Endothelial cell of umbilical vein (primary cell): ENCODE data around the gene KCNE3. TPM values are rescaled to one million over a fixed set of nuclear protein-coding genes. Genes with fewer than 3 reads are reported as not detected.

Source experiments
- BruUV-seq: library from RNA; stranded (reverse); fragments of 400-500 nt; replicated peaks from 2 replicates; lab custom pipeline; 2021; lab: Mats Ljungman, UMichigan
- CTCF ChIA-PET: fragments of 300-600, 350-600 bp; sonication (Branson Sonifier 250); formaldehyde crosslinking; loops from one replicate; lab custom pipeline; 2021; ENCODE audit warnings: antibody characterized with exemption, inconsistent platforms; lab: Charles Lee
- POLR2A ChIA-PET: fragments of 300-600, 350-600 bp; sonication (Branson Sonifier 250); formaldehyde crosslinking; loops from one replicate; lab custom pipeline; 2021; ENCODE audit warnings: antibody characterized with exemption, inconsistent platforms; lab: Charles Lee
- DNase-seq: peaks from one replicate; pipeline ENCODE4 v3.0.0-alpha.2; 2011; ENCODE audit warnings: low read depth, low spot score
- FAIRE-seq: peaks from 2 replicates; lab custom pipeline; 2011; peaks lifted over from hg19 to GRCh38; lab: Jason Lieb, UNC
- H2AFZ ChIP-seq: 2 replicates; pipeline ENCODE4 v1.6.0; 2012; ENCODE audit warnings: low read depth, low read length, control low read depth, inconsistent platforms
- H3K27ac ChIP-seq: 2 replicates; pipeline ENCODE4 v1.5.1; 2011; ENCODE audit warnings: low read depth, mild to moderate bottlenecking, control low read depth, low read length, moderate library complexity; ENCODE audit not compliant: insufficient read depth
- H3K27me3 ChIP-seq, 2 experiments: 2 replicates each; pipeline versions ENCODE4 v1.6.0 to v1.6.1; 2011; ENCODE audit warnings: low read length in 2 of 2, mixed read lengths in 1 of 2; ENCODE audit not compliant: control insufficient read depth in 2 of 2, insufficient read depth in 2 of 2
- H3K36me3 ChIP-seq, 2 experiments: 2 replicates in 1 of 2; 3 replicates in 1 of 2; pipeline ENCODE4 v1.5.1; 2011; ENCODE audit warnings: low read length in 2 of 2, mild to moderate bottlenecking in 1 of 2, moderate library complexity in 1 of 2; ENCODE audit not compliant: control insufficient read depth in 2 of 2, insufficient read depth in 2 of 2; ENCODE audit errors: extremely low read depth in 1 of 2
- H3K4me1 ChIP-seq: 3 replicates; pipeline ENCODE4 v1.5.1; 2011; ENCODE audit warnings: mild to moderate bottlenecking, low read length; ENCODE audit not compliant: control insufficient read depth, insufficient read depth; ENCODE audit errors: extremely low read depth
- H3K4me2 ChIP-seq: 2 replicates; pipeline ENCODE4 v1.6.1; 2011; ENCODE audit warnings: low read length, control low read depth, mixed read lengths; ENCODE audit not compliant: insufficient read depth
- H3K4me3 ChIP-seq, 3 experiments: fragments of 200-600 bp in 1 of 3; sonication (generic), shearing (Covaris generic) in 1 of 3; replicated peaks in 1 of 3; 2 replicates each; pipeline ENCODE4 v1.5.1; 2011 to 2016; ENCODE audit warnings: control low read depth in 3 of 3, low read length in 3 of 3, mild to moderate bottlenecking in 2 of 3, inconsistent platforms in 1 of 3, low read depth in 1 of 3, moderate library complexity in 1 of 3; ENCODE audit not compliant: insufficient read depth in 1 of 3
- H3K79me2 ChIP-seq: 2 replicates; pipeline ENCODE4 v1.6.0; 2012; ENCODE audit warnings: low read length, inconsistent platforms; ENCODE audit not compliant: control insufficient read depth, insufficient read depth
- H3K9ac ChIP-seq: replicated peaks from 2 replicates; pipeline ENCODE3; 2011; ENCODE audit warnings: low read length, control low read depth; ENCODE audit not compliant: insufficient read depth; ENCODE audit errors: extremely low read depth
- H3K9me1 ChIP-seq: replicated peaks from 3 replicates; pipeline ENCODE4 v1.6.0; 2011; ENCODE audit warnings: mild to moderate bottlenecking, low read length; ENCODE audit not compliant: control insufficient read depth, insufficient read depth; ENCODE audit errors: extremely low read depth
- H3K9me3 ChIP-seq: replicated peaks from 2 replicates; pipeline ENCODE4 v1.5.1; 2012; ENCODE audit warnings: low read length, inconsistent platforms; ENCODE audit not compliant: control insufficient read depth, insufficient read depth
- H4K20me1 ChIP-seq: replicated peaks from 2 replicates; pipeline ENCODE3; 2011; ENCODE audit warnings: mild to moderate bottlenecking, low read length; ENCODE audit not compliant: control insufficient read depth, insufficient read depth; ENCODE audit errors: extremely low read depth
- CTCF ChIP-seq, 2 donors: IDR thresholded peaks; 1 replicate in 1 of 2; 2 replicates in 1 of 2; pipeline ENCODE4 v1.5.1; 2011; ENCODE audit warnings: low read length in 2 of 2, mild to moderate bottlenecking in 2 of 2, moderate library complexity in 2 of 2, control low read depth in 1 of 2, inconsistent platforms in 1 of 2, low read depth in 1 of 2; ENCODE audit not compliant: insufficient read depth in 1 of 2; ENCODE audit errors: extremely low read depth in 1 of 2
- EZH2 ChIP-seq: IDR thresholded peaks from 2 replicates; pipeline ENCODE4 v1.6.1; 2012; ENCODE audit warnings: borderline replicate concordance, low read depth, mild to moderate bottlenecking, moderate library complexity, low read length, inconsistent platforms; ENCODE audit not compliant: severe bottlenecking
- FOS ChIP-seq: IDR thresholded peaks from 2 replicates; pipeline ENCODE4 v1.6.1; 2011; ENCODE audit warnings: mild to moderate bottlenecking, low read length, moderate library complexity, borderline replicate concordance; ENCODE audit not compliant: insufficient read depth
- GATA2 ChIP-seq: IDR thresholded peaks from 2 replicates; pipeline ENCODE4 v1.7.0; 2011; ENCODE audit warnings: low read depth, mild to moderate bottlenecking, moderate library complexity, mixed read lengths, low read length; ENCODE audit not compliant: insufficient read length, insufficient read depth
- JUN ChIP-seq: IDR thresholded peaks from 2 replicates; pipeline ENCODE4 v1.6.1; 2011; ENCODE audit warnings: borderline replicate concordance, low read depth; ENCODE audit not compliant: insufficient read length, insufficient read depth
- MAX ChIP-seq: IDR thresholded peaks from 2 replicates; pipeline ENCODE4 v1.6.1; 2011; ENCODE audit not compliant: insufficient read depth, insufficient read length
- MYC ChIP-seq: IDR thresholded peaks from one replicate; pipeline ENCODE4 v1.6.1; 2011; ENCODE audit warnings: mild to moderate bottlenecking, low read depth, low read length
- POLR2A ChIP-seq: IDR thresholded peaks from 2 replicates; pipeline ENCODE4 v1.6.1; 2012; ENCODE audit warnings: low read depth, mild to moderate bottlenecking, control low read depth, low read length
- POLR2AphosphoS5 ChIP-seq: IDR thresholded peaks from 2 replicates; pipeline ENCODE4 v1.6.1; 2012; ENCODE audit warnings: low read depth, mild to moderate bottlenecking, control low read depth, low read length, moderate library complexity; ENCODE audit not compliant: insufficient read depth
- dilution Hi-C: fragments of 300-500 bp; cut with MboI; formaldehyde crosslinking; loops from one replicate; pipeline ENCODE4 v1.15.0; 2019; ENCODE audit warnings: low sequenced_read_pairs; ENCODE audit not compliant: extremely low pct_ligation_motif_present
- intact Hi-C: fragments of 100-400 bp; cut with micrococcal nuclease; formaldehyde crosslinking; loops from one replicate; pipeline ENCODE4 v1.10.0; 2022
- polyA plus RNA-seq, 4 experiments: library from polyadenylated mRNA; depleted of rRNA in 3 of 4; stranded (reverse) in 3 of 4; unstranded in 1 of 4; fragments of >200 nt; gene quantifications; 2 replicates each; pipeline versions ENCODE4 v1.2.1 to v1.2.3, GENCODE V29; 2011 to 2012; ENCODE audit warnings: missing spikeins in 1 of 4
- total RNA-seq: library from RNA; stranded (reverse); gene quantifications from 2 replicates; pipeline ENCODE4 v1.2.3, GENCODE V29; 2021

KCNE3 gene
- total and polyA plus RNA-seq, 2 donors (not counting 3 experiments of a cell fraction or from before 2014, with no cell fraction given): 0.97 to 2.2 TPM

- Histone ChIP-seq H3K27ac (no peak overlapping the region), H3K27me3 (peaks cover 16 to 23% of the 10 kb centered on the region in 2 experiments), H3K4me1 (peaks cover 11% of the 10 kb centered on the region), H3K79me2 (no peaks in the 10 kb centered on the region), H3K9ac (no peak overlapping the region), H3K4me3 (no peak overlapping the region), H3K9me3 (no peaks in the 10 kb centered on the region), H3K4me2 (no peak overlapping the region), H4K20me1 (no peaks in the 10 kb centered on the region), H2AFZ (no peak overlapping the region), H3K9me1 (no peaks in the 10 kb centered on the region), H3K36me3 (no peaks in the 10 kb centered on the region)
- FAIRE-seq: no peak
- ChIA-PET POLR2A (no interaction called here), CTCF (interaction anchor here (0.9 to 5.4 kb wide), 7 partner anchors 10 to 277 kb away, joined by 3 to 38 read pairs (median 6); partner anchors contain the start of gene LIPT2)
- intact Hi-C loops (no loop called here), dilution Hi-C loops (no loop called here)
- DNase-seq: no peak
- BruUV-seq: no TSS peak
- no peak for TF ChIP-seq EZH2
- TF ChIP-seq FOS: no peak
- TF ChIP-seq POLR2A: no peak
- TF ChIP-seq JUN: no peak
- TF ChIP-seq GATA2: no peak
- no peak for TF ChIP-seq CTCF (IDR thresholded peaks at IDR 0.05; ENCODE audit: extremely low read depth in 1 of 2, insufficient read depth in 1 of 2, low read depth in 1 of 2, low read length in 2 of 2)
- no peak for TF ChIP-seq MAX
- TF ChIP-seq MYC: no peak
- TF ChIP-seq POLR2AphosphoS5: no peak
Measured at GRCh38 chr11:74463216-74463615, 4.1 kb downstream of the KCNE3 start.
